Measurements from ENCODE around the gene TWNK. TPM values are rescaled to one million over a fixed set of nuclear protein-coding genes. Genes with fewer than 3 reads are reported as not detected.

Gene TWNK
- total and polyA plus RNA-seq, 2 donors (not counting 3 experiments of a cell fraction or from before 2014, with no cell fraction given), result 5.6 to 10.9 TPM

GRCh38 chr10:100968863-100969186 lies 18.5 kb upstream of the TWNK start:
- no TSS peak for BruUV-seq (replicated peaks)
- H3K27ac ChIP-seq (ENCODE audit: insufficient read depth, low read depth, low read length), result no peak overlapping the region
- H3K27me3 ChIP-seq (ENCODE audit: control insufficient read depth in 2 of 2, insufficient read depth in 2 of 2, low read length in 2 of 2), result no peaks in the 10 kb centered on the region
- ChIA-PET CTCF (interaction anchor here (1.0 to 5.3 kb wide), 6 partner anchors 12 to 56 kb away, joined by 3 to 54 read pairs (median 5); partner anchors contain the start of genes MRPL43, SLF2 and TWNK), POLR2A (interaction anchor here (1.4 kb wide), 1 partner anchor 19 kb away, joined by 3 read pairs; the partner anchor contains the start of genes MRPL43 and TWNK)
- H3K9me3 ChIP-seq (replicated peaks; ENCODE audit: control insufficient read depth, insufficient read depth, low read length), result no peaks in the 10 kb centered on the region
- H3K36me3 ChIP-seq (ENCODE audit: control insufficient read depth in 2 of 2, extremely low read depth in 1 of 2, insufficient read depth in 2 of 2, low read length in 2 of 2), result no peaks in the 10 kb centered on the region
- peak overlapping the region; percentile 13 to 57 (median 23) for H3K4me3 ChIP-seq (replicated peaks in 1 of 3; ENCODE audit: insufficient read depth in 1 of 3, low read depth in 1 of 3, low read length in 3 of 3)
- H4K20me1 ChIP-seq (replicated peaks; ENCODE audit: control insufficient read depth, extremely low read depth, insufficient read depth, low read length), result no peaks in the 10 kb centered on the region
- no peaks in the 10 kb centered on the region for H3K9me1 ChIP-seq (replicated peaks; ENCODE audit: control insufficient read depth, extremely low read depth, insufficient read depth, low read length)
- TF ChIP-seq JUN (IDR thresholded peaks at IDR 0.05; ENCODE audit: borderline replicate concordance, insufficient read depth, insufficient read length, low read depth) (no peak), EZH2 (IDR thresholded peaks at IDR 0.05; ENCODE audit: borderline replicate concordance, low read depth, low read length, severe bottlenecking) (peak; percentile 1)
- H3K4me1 ChIP-seq (ENCODE audit: control insufficient read depth, extremely low read depth, insufficient read depth, low read length), result peaks cover 12% of the 10 kb centered on the region
- peak overlapping the region; percentile 65 for H3K4me2 ChIP-seq (ENCODE audit: insufficient read depth, low read length)
- H3K79me2 ChIP-seq (ENCODE audit: control insufficient read depth, insufficient read depth, low read length), result no peaks in the 10 kb centered on the region
- dilution Hi-C loops (cut with MboI; ENCODE audit: extremely low pct_ligation_motif_present, low sequenced_read_pairs) (no loop called here), intact Hi-C loops (cut with micrococcal nuclease) (loop anchor here (1.0 kb wide), 2 partner anchors 18 to 44 kb away; partner anchors contain the start of genes MRPL43 and TWNK)
- H3K9ac ChIP-seq (replicated peaks; ENCODE audit: extremely low read depth, insufficient read depth, low read length), result no peak overlapping the region
- DNase-seq (ENCODE audit: low read depth, low spot score), result no peak
- H2AFZ ChIP-seq (ENCODE audit: low read depth, low read length), result peak overlapping the region; percentile 95
- FAIRE-seq, result no peak

- Histone ChIP-seq H3K79me2 (ENCODE audit: control insufficient read depth, insufficient read depth, low read length) (no peaks in the 10 kb centered on the region), H3K9me3 (replicated peaks; ENCODE audit: control insufficient read depth, insufficient read depth, low read length) (no peaks in the 10 kb centered on the region), H3K9ac (replicated peaks; ENCODE audit: extremely low read depth, insufficient read depth, low read length) (no peak within 1 kb of the TSS), H3K27ac (ENCODE audit: insufficient read depth, low read depth, low read length) (no peak within 1 kb of the TSS), H4K20me1 (replicated peaks; ENCODE audit: control insufficient read depth, extremely low read depth, insufficient read depth, low read length) (no peaks in the 10 kb centered on the region), H3K27me3 (ENCODE audit: control insufficient read depth in 2 of 2, insufficient read depth in 2 of 2, low read length in 2 of 2) (no peaks in the 10 kb centered on the region), H3K4me2 (ENCODE audit: insufficient read depth, low read length) (peak within 1 kb of the TSS; percentile 76), H3K4me3 (replicated peaks in 1 of 3; ENCODE audit: insufficient read depth in 1 of 3, low read depth in 1 of 3, low read length in 3 of 3) (peak within 1 kb of the TSS; percentile 57 to 75 (median 62)), H3K4me1 (ENCODE audit: control insufficient read depth, extremely low read depth, insufficient read depth, low read length) (peaks cover 12% of the 10 kb centered on the region), H3K9me1 (replicated peaks; ENCODE audit: control insufficient read depth, extremely low read depth, insufficient read depth, low read length) (no peaks in the 10 kb centered on the region), H2AFZ (ENCODE audit: low read depth, low read length) (peak within 1 kb of the TSS; percentile 96), H3K36me3 (ENCODE audit: control insufficient read depth in 2 of 2, extremely low read depth in 1 of 2, insufficient read depth in 2 of 2, low read length in 2 of 2) (no peaks in the 10 kb centered on the region)
- intact Hi-C loops (cut with micrococcal nuclease) (loop anchor here (1.0 kb wide), 2 partner anchors 18 to 44 kb away; partner anchors contain the start of genes MRPL43 and TWNK), dilution Hi-C loops (cut with MboI; ENCODE audit: extremely low pct_ligation_motif_present, low sequenced_read_pairs) (no loop called here)
- ChIA-PET POLR2A (interaction anchor here (1.4 kb wide), 1 partner anchor 18 kb away, joined by 3 read pairs; the partner anchor contains the start of genes MRPL43 and TWNK), CTCF (interaction anchor here (0.6 to 5.3 kb wide), 13 partner anchors 12 to 91 kb away, joined by 3 to 54 read pairs (median 4); partner anchors contain the start of genes MRPL43, SLF2 and TWNK)
- TF ChIP-seq POLR2AphosphoS5 (IDR thresholded peaks at IDR 0.05; ENCODE audit: insufficient read depth, low read depth, low read length) (no peak), EZH2 (IDR thresholded peaks at IDR 0.05; ENCODE audit: borderline replicate concordance, low read depth, low read length, severe bottlenecking) (peak; percentile 17), JUN (IDR thresholded peaks at IDR 0.05; ENCODE audit: borderline replicate concordance, insufficient read depth, insufficient read length, low read depth) (no peak), CTCF (IDR thresholded peaks at IDR 0.05; ENCODE audit: extremely low read depth in 1 of 2, insufficient read depth in 1 of 2, low read depth in 1 of 2, low read length in 2 of 2) (peak; percentile 76 to 88), MAX (IDR thresholded peaks at IDR 0.05; ENCODE audit: insufficient read depth, insufficient read length) (no peak), GATA2 (IDR thresholded peaks at IDR 0.05; ENCODE audit: insufficient read depth, insufficient read length, low read depth, low read length) (no peak), MYC (IDR thresholded peaks at IDR 0.05; ENCODE audit: low read depth, low read length) (no peak), FOS (IDR thresholded peaks at IDR 0.05; ENCODE audit: borderline replicate concordance, insufficient read depth, low read length) (no peak), POLR2A (IDR thresholded peaks at IDR 0.05; ENCODE audit: low read depth, low read length) (no peak)
- DNase-seq (ENCODE audit: low read depth, low spot score) (peak; percentile 43), FAIRE-seq (no peak)
- BruUV-seq (replicated peaks), result no TSS peak
These were observed 17.9 kb upstream of the TWNK start, which contains the start of gene SEMA4G for GRCh38 chr10:100969187-100970075. SEMA4G (plus strand) TSS chr10:100969504; CDS start chr10:100972913, 3,409 bp downstream.
